GM21423 (cell line): ENCODE results near the gene SPON1.
"Not testable (repeated sequence)": the region's sequence is repeated elsewhere in the genome, so short reads cannot be mapped to it uniquely, and the experiment has no call there.

ENCODE experiments used
- ATAC-seq: cut with Tn5 transposase; IDR thresholded peaks from one replicate; pipeline ENCODE4 v1.9.1; 2021; ENCODE audit warnings: mild to moderate bottlenecking, moderate library complexity; ENCODE audit not compliant: unreplicated experiment

SPON1 gene

DNA sequence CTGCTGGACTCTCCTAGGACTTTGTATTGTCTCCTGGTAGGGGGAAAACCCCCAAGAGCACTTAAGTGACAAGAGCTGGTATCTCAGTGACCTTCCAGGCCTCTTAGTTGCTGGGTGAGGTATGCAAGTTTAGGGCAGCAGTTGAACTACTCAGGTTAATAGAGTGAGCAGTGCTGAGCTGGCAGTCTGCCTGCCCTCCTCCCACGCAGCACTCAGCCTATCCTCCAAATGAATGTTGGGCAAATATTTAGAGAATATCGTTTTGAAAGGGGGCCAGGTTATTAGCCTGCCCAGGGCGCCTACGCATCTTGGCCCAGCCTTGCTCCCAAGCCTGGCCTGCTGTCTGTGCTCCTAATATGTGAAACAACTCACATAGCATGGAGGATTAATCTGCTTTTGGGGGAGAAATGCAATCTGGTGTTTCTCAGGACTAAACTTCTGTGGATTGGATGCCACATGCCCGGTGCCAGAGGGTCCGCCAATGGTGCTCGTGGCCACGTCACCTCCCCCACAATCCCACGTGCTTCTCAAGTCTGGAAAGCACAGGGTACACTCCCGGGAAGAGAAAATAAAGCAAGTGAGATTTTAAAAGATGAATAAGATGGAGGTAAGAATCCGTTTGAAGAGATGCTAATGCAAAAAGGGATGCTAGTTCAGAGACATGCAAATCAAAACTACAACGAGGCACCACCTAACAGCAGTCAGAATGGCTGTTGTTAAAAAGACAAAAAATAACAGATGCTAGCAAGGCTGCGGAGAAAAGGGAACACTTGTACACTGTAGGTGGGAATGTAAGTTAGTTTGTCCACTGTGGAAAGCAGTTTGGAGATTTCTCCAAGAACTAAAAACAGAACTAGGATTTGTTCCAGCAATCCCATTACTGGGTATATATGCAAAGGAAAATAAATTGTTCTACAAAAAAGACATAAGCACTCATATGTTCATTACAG is 67.7 kb downstream of the SPON1 start:
- no peak for ATAC-seq

DNA sequence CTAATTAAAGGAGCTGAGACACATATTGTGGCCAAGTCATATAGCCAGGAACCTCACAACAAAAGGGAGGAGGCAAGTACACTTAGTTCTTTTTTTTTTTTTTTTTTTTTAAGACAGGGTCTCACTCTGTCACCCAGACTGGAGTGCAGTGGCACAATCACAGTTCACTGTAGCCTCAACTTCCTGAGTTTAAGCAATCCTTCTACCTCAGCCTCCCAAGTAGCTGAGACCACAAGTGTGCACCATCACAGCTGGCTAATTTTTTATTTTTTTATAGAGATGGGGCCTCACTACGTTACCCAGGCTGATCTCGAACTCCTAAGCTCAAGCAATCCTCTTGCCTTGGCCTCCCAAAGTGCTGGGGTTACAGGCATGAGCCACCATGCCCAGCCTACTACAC is 73.0 kb downstream of the SPON1 start:
- not testable (repeated sequence) for ATAC-seq

DNA sequence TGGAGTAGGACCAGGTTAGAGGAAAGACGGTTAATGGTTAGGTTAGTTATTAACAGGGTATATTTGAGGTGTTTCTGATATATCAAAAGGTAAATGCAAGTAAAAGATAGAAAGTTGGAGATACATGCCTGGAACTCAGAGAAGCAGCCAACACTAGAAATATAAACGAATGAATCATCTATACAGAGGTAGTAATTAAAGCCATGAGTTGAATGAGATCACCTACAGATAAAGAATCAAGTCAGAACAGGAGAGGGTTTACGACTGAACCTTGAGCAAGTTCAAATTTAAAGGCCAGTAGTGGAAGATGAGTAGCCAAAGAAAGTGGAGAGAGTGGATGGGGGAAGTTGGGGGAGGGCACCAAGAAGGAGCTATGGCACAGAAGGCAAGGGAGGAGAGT is 73.9 kb downstream of the SPON1 start:
- ATAC-seq: no peak

DNA sequence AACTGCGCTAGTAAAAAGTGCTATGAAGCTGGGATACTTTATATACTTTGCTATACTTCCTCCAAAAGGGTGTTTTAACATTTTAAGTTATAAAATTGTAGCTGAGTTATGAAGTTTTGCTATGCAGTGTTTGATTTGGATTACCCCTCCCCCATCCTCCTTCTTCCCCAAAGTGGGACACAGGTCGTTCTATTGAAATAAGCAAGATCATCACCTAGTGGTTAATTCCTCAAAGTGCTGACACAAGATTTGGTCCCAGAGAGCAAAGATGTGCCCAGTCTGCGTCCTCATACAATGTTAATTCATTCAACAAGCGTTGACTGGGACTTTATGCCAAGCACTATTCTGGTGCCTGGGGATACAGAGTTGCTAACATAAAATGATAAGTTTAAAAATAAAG is 78.5 kb downstream of the SPON1 start:
- ATAC-seq: no peak

- no peak for ATAC-seq
Observed at GRCh38 chr11:14041565-14041964, 79.0 kb downstream of the SPON1 start.

DNA sequence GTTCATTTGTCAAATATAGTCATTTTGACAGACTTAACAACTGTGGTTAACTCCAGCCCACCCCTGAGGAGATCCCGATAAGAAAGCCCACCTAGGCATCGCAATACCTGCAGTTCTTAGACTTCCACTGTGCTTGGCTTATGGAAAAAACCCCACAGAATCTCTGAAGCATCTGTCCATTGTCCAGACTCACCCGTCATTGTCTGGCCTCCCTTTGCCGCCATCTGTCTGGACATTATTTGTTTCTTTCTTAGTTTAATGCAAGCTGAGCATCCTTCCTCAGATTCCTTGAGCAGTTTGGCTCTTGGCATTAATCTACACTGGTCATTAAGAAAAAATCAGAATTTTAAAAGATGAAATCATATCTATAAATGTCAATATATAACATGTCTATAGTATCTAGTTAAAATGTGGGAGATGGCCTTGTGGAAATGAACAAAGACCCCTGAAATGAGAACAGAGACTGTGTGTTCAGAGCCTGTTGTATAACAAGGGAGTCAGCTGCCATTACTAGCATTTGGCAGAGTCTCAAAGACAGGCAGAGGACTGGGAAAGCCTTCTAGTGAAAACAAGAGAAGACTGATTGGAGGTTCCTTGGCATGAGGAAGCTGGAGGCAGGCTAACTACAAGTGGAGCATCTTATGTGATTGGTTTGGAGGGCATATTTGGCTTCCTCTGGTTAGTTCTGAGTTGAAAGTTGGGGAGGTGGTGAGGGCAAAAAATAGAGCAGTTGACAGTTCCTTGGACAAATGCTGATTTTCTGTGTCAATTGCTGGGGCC is 80.4 kb downstream of the SPON1 start:
- ATAC-seq: no peak

GRCh38 chr11:14044916-14045315 is 82.4 kb downstream of the SPON1 start:
- no peak for ATAC-seq

DNA sequence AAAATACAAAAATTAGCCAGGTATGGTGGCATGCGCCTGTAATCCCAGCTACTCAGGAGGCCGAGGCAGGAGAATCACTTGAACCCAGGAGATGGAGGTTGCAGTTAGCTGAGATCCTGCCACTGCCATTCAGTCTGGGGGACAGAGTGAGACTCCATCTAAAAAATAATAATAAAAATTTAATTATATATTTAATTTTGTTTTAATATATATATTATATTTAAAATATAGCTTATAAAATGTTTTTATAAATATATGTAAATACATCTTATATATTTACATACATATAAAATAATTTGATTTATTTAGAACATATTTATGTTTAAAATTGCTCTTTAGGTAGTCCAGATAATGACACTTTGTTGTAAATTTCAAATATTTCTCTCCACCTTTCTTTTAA is 82.9 kb downstream of the SPON1 start:
- no peak for ATAC-seq

GRCh38 chr11:14052198-14052597 is 89.7 kb downstream of the SPON1 start:
- no peak for ATAC-seq

GRCh38 chr11:14054116-14055107 is 91.9 kb downstream of the SPON1 start:
- no peak for ATAC-seq

GRCh38 chr11:14055936-14056335 is 93.4 kb downstream of the SPON1 start:
- no peak for ATAC-seq

DNA sequence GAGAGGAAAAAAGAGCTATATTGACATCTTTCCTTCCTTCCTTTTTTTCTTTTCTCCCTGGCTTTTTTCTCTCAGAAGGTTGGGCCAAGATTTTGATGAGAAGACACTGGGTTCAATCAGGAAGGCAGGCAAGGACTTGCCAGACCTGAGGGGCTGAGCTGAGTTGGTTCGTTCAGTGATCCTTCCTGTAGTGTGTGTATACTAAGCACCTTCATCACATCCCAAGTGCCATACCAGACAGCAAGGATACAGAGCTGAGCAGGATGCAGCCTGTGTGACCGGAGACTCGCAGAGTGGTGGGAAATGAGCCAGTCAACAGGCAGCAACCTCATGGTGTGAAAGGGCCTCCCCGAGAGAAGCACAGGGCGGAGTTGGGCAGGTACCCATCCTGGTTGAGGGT is 95.5 kb downstream of the SPON1 start:
- no peak for ATAC-seq

- ATAC-seq: no peak
Observed at GRCh38 chr11:14059491-14059890, 97.0 kb downstream of the SPON1 start.

DNA sequence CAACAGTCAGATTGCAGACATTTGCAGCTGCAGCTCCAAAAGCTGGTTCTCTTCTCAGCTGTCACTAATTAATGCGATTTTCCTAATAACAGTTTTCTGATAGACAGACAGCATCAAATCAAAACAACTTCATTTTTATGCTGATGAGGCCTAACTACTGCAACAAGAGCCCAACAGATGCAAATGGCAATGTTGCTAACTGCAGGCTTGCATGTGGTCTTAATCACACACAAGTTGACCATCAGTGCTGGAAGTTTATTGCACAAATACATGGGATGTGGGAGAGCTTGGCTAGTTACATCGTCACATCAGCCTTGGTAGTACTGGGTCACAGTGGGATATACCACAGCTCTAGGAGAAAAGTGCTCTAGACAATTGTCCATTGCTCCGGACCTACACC is 99.2 kb downstream of the SPON1 start:
- ATAC-seq: no peak

- no peak for ATAC-seq
Observed at GRCh38 chr11:14065141-14065540, 102.6 kb downstream of the SPON1 start.

DNA sequence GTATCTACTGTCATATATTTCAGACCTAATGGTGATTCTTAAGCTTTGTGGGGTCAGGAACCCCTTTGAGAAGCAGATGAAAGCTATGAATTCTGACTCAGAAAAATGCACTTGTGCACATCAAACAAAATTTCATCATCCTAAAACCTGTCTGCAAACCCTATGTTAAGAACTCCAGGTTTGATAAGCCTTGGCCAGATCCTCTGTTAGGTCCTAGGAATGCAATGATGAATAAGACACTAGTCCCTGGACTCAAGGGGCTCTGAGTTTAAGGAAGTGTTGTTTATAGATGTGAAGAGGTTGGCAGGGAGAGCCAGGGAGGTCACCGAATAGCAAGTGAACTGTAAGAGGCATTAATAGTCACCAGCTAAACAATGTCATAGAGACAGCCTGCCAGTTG is 103.2 kb downstream of the SPON1 start:
- no peak for ATAC-seq

DNA sequence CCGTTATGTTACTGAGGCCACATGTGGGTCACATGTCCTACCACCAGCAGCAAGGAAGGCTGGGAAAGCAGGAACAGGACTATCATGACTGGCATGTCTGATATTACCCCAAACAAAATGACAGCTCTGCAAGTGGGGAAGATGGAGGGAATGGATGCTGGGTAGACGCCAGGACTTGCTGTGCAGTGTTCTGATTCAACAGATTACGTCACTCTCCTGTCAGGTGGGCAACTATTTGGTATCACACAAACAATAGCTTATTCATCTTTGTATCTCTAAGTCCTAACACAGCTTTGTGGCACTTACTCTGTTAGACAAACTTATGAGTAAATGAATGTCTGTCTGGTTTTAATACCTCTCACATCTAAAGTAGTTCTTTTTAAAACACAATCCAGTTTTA is 105.2 kb downstream of the SPON1 start:
- no peak for ATAC-seq

GRCh38 chr11:14070896-14071295 is 108.4 kb downstream of the SPON1 start:
- no peak for ATAC-seq

DNA sequence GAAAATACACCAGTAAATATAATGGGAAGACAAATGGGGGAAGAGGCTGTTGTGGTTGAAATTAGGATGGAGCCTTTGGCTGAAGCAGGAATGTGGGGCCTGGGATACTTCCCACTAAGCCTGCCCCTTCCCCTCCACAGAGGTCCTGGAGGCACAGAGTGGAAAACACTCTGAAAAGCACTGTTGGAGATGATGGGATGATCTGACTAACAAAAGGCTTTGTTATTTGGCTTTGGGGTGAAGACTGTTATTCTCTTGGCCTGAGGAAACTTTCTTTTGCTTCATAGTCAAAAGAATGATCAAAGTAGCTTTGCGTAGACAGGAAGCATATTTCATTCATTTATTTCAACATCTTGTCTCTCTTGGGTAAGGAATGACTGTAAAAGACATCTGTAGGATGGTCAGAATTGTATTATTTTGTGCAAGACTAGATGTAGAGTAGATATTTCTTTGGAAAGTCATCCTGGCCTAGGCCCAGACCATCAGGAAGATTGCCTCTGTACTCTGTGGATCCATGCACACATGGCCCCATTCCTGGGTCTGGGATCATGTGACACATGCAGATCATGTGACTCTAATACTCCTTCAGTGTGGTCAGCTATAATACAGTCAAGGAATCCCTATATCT is 111.4 kb downstream of the SPON1 start:
- ATAC-seq: no peak
